Transverse colon (tissue), 4 donors: ENCODE data around the gene ZBTB4. TPM values are rescaled to one million over a fixed set of nuclear protein-coding genes. Genes with fewer than 3 reads are reported as not detected.
"Not testable (repeated sequence)": the region's sequence is repeated elsewhere in the genome, so short reads cannot be mapped to it uniquely, and the experiment has no call there.

Experiments
- DNase-seq: peaks from one replicate; pipeline ENCODE4 v3.0.0-alpha.2; 2019
- H3K27ac ChIP-seq, 4 donors: fragments of 200-600 bp; sonication (generic); 2 replicates each; pipeline ENCODE4 v1.5.1; 2016 to 2018; ENCODE audit warnings: inconsistent platforms in 4 of 4
- H3K27me3 ChIP-seq: fragments of 200-600 bp; sonication (generic); 2 replicates; pipeline ENCODE4 v1.5.1; 2017; ENCODE audit warnings: inconsistent platforms
- H3K36me3 ChIP-seq, 4 donors: fragments of 200-600 bp; sonication (generic); 2 replicates each; pipeline ENCODE4 v1.5.1; 2017 to 2019; ENCODE audit warnings: inconsistent platforms in 4 of 4
- H3K4me1 ChIP-seq, 4 donors: fragments of 200-600 bp; sonication (generic); 2 replicates each; pipeline ENCODE4 v1.5.1; 2017 to 2020; ENCODE audit warnings: inconsistent platforms in 4 of 4
- H3K4me3 ChIP-seq, 4 donors: fragments of 200-600 bp; sonication (generic); 1 replicate in 1 of 4; 2 replicates in 3 of 4; pipeline versions ENCODE4 v1.5.1 to v1.6.1; 2017 to 2019; ENCODE audit warnings: inconsistent platforms in 4 of 4
- H3K9me3 ChIP-seq, 2 donors: fragments of 200-600 bp; sonication (generic); 2 replicates each; pipeline ENCODE4 v1.5.1; 2017 to 2019; ENCODE audit warnings: inconsistent platforms in 2 of 2
- EP300 ChIP-seq: sonication (generic); formaldehyde crosslinking; IDR thresholded peaks from one replicate; pipeline ENCODE4 v1.6.1; 2017; ENCODE audit warnings: antibody characterized with exemption, low read depth
- POLR2A ChIP-seq: fragments of 450-650 bp; IDR thresholded peaks from one replicate; pipeline ENCODE4 v1.6.1; 2016; ENCODE audit warnings: antibody characterized with exemption, mild to moderate bottlenecking, moderate library complexity
- POLR2AphosphoS5 ChIP-seq, 3 donors: sonication (generic); formaldehyde crosslinking; IDR thresholded peaks; one replicate each; pipeline ENCODE4 v1.6.1; 2016; ENCODE audit warnings: antibody characterized with exemption in 3 of 3
- WGBS, 2 donors: methylation state at CpG; one replicate each; pipeline ENCODE4 v1.1.5; 2018; ENCODE audit warnings: low coverage in 1 of 2; 5-methylcytosine and 5-hydroxymethylcytosine counted together
- in situ Hi-C, 4 donors: fragments of 200-750 bp; cut with MboI; loops; one replicate each; pipeline versions ENCODE4 v1.15.0 to v1.15.1; 2017; ENCODE audit warnings: low sequenced_read_pairs in 3 of 4, low pct_ligation_motif_present in 1 of 4, low pct_unique_long_range_greater_than_20kb in 1 of 4
- intact Hi-C: fragments of 100-400 bp; cut with DNase I; formaldehyde crosslinking; loops from one replicate; pipeline ENCODE4 v1.15.1; 2023; ENCODE audit warnings: low total_unique reads
- total RNA-seq, 4 donors: library from RNA; depleted of rRNA; stranded (reverse); fragments of >200 nt; gene quantifications; one replicate each; pipeline ENCODE4 v1.1.0, GENCODE V29; 2016
- TF ChIP-seq, protein P1 (sequence below), 5 experiments: fragments of 200-600 bp in 3 of 5; fragments of 450-650 bp in 2 of 5; sonication (generic) in 3 of 5; IDR thresholded peaks; 1 replicate in 2 of 5; 2 replicates in 3 of 5; pipeline ENCODE4 v1.5.1; 2016 to 2017; ENCODE audit warnings: antibody characterized with exemption in 5 of 5, inconsistent platforms in 3 of 5, mild to moderate bottlenecking in 2 of 5, moderate library complexity in 1 of 5

Gene ZBTB4
- total RNA-seq, 4 donors from 2014 or later, result 18.3 to 48.6 (median 23.2) TPM

DNA sequence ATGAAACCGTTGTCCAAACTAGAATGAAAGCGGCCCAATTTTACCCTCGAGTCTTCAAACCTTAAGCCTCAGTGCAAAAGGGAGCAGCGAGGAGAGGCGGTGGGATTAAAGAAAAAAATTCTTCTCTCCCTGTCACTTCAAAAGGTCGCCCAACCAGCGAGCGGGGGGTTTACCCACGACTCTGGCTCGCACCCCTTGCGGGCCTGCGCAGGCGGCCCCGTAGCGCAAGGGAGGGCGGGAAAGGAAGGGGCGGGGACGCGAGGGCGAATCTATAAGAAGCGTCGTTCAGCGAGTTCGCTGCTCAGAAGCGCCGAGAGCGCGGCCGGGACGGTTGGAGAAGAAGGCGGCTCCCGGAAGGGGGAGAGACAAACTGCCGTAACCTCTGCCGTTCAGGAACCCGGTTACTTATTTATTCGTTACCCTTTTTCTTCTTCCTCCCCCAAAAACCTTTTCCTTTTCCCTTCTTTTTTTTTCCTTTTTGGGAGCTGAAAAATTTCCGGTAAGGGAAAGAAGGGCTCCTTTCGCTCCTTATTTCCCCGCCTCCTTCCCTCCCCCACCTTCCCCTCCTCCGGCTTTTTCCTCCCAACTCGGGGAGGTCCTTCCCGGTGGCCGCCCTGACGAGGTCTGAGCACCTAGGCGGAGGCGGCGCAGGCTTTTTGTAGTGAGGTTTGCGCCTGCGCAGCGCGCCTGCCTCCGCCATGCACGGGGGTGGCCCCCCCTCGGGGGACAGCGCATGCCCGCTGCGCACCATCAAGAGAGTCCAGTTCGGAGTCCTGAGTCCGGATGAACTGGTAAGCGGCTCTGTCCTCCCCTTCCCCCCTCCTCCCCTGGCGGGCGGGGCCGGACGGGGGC, 4.9 kb upstream of the ZBTB4 start, which contains the start of gene POLR2A:
Gene POLR2A (plus strand): TSS at position 300 of the 852 bp plus-strand sequence.
- Histone ChIP-seq H3K36me3 (no peaks in the 10 kb centered on the region), H3K27ac (peak within 1 kb of the TSS; percentile 97 to 99 (median 98)), H3K27me3 (no peaks in the 10 kb centered on the region), H3K4me3 (peak within 1 kb of the TSS; percentile 61 to 78 (median 67)), H3K9me3 (no peaks in the 10 kb centered on the region), H3K4me1 (peaks cover 25 to 58% (median 40%) of the 10 kb centered on the region in 4 donors)
- 0 to 1% methylated on average over 28 to 61 of the region's 64 CpGs for WGBS, 2 donors
- peak; percentile 99 for DNase-seq
- in situ Hi-C loops, result no loop called here
- peak; percentile 53 for TF ChIP-seq EP300
- TF ChIP-seq POLR2AphosphoS5 (IDR thresholded peaks at IDR 0.05), result peak; percentile 100
- TF ChIP-seq POLR2A, result peak; percentile 100
- TF ChIP-seq, protein P1, sequence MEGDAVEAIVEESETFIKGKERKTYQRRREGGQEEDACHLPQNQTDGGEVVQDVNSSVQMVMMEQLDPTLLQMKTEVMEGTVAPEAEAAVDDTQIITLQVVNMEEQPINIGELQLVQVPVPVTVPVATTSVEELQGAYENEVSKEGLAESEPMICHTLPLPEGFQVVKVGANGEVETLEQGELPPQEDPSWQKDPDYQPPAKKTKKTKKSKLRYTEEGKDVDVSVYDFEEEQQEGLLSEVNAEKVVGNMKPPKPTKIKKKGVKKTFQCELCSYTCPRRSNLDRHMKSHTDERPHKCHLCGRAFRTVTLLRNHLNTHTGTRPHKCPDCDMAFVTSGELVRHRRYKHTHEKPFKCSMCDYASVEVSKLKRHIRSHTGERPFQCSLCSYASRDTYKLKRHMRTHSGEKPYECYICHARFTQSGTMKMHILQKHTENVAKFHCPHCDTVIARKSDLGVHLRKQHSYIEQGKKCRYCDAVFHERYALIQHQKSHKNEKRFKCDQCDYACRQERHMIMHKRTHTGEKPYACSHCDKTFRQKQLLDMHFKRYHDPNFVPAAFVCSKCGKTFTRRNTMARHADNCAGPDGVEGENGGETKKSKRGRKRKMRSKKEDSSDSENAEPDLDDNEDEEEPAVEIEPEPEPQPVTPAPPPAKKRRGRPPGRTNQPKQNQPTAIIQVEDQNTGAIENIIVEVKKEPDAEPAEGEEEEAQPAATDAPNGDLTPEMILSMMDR (IDR thresholded peaks at IDR 0.05), result peak in 2 of 5 experiments; percentile 7 to 16
- intact Hi-C loops, result loop anchor here (2.0 kb wide), 1 partner anchor 45 kb away; the partner anchor contains the start of gene FGF11

- Histone ChIP-seq H3K4me1 (peaks cover 25 to 50% (median 36%) of the 10 kb centered on the region in 4 donors), H3K4me3 (peak overlapping the region; percentile 61 to 78 (median 67)), H3K36me3 (no peaks in the 10 kb centered on the region), H3K9me3 (no peaks in the 10 kb centered on the region), H3K27me3 (no peaks in the 10 kb centered on the region), H3K27ac (peak overlapping the region; percentile 97 to 99 (median 98))
- TF ChIP-seq POLR2AphosphoS5 (IDR thresholded peaks at IDR 0.05) (peak; percentile 70 to 77 (median 71)), POLR2A (no peak), EP300 (peak; percentile 60)
- DNase-seq, result peak; percentile 93
- intact Hi-C loops (loop anchor here (2.0 kb wide), 1 partner anchor 45 kb away; the partner anchor contains the start of gene FGF11), in situ Hi-C loops (no loop called here)
- 0 to 1% methylated on average over 5 to 38 of the region's 38 CpGs for WGBS, 2 donors
Observed at GRCh38 chr17:7483255-7484066, 4.0 kb upstream of the ZBTB4 start.

GRCh38 chr17:7482742-7483088, 3.3 kb upstream of the ZBTB4 start:
- H3K27me3 ChIP-seq, in situ Hi-C loops, H3K9me3 ChIP-seq, H3K36me3 ChIP-seq, intact Hi-C loops, DNase-seq: not testable (repeated sequence)
- H3K4me1 ChIP-seq, result peaks cover 22 to 48% (median 39%) of the 10 kb centered on the region in 4 donors
- H3K4me3 ChIP-seq, result peak overlapping the region in 1 of 4 donors; percentile 68
- 71 to 79% methylated on average over 1 to 6 of the region's 6 CpGs for WGBS, 2 donors
- H3K27ac ChIP-seq, result peak overlapping the region; percentile 97 to 99 (median 98)

DNA sequence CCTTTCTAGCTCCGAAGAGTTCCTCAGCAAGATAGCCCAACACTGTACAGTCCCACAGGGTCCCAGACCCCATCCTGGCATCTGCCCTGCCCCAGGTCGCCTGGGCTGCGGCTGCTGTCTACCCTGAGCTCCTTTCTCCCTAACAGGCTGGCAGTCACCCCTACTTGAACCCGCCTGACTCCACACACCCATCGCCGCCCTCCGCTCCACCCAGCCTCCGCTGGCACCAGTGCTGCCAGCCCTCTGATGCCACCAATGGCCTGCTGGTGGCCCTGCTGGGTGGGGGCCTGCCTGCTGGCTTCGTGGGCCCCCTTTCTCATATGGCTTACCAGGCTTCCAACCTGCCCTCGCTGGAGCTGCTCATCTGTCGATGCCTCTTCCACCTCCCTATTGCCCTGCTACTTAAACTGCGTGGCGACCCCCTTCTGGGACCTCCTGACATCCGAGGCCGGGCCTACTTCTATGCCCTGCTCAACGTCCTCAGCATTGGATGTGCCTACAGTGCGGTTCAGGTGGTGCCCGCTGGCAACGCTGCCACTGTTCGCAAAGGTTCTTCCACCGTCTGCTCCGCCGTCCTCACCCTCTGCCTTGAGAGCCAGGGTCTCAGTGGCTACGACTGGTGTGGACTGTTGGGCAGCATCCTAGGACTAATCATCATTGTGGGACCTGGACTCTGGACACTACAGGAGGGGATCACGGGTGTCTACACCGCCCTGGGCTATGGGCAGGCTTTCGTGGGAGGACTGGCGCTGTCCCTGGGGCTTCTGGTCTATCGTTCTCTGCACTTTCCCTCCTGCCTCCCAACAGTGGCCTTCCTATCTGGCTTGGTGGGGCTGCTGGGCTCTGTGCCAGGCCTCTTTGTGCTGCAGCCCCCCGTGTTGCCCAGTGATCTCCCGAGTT, 2.7 kb upstream of the ZBTB4 start:
- peaks cover 17 to 48% (median 36%) of the 10 kb centered on the region in 4 donors for H3K4me1 ChIP-seq
- H3K9me3 ChIP-seq, DNase-seq, H3K36me3 ChIP-seq, in situ Hi-C loops, H3K27me3 ChIP-seq, H3K4me3 ChIP-seq, intact Hi-C loops: not testable (repeated sequence)
- H3K27ac ChIP-seq, result peak overlapping the region; percentile 97 to 99 (median 98)
- 90% methylated on average over 30 of the region's 31 CpGs; no CpG with 5 or more reads in 1 of the 2 donors for WGBS, 2 donors

DNA sequence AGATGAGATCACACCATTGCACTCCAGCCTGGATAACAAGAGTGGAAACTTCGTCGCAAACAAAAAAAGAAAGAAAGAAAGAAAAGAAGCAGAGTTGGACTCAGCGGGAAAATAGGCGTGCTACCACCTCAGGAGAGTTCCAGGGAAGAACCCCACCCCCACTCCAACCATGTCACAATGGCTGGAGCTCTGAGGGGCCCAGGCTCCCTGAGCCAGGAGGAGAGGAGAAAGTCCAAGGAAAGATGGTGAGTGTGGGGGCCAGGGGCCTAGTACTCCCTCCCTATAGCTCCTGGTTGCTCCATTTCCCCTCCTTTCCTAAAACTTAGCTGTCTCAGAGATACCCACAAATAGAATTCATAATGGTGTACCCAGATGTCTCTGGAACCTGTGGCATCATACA, 1.8 kb upstream of the ZBTB4 start, which contains the start of gene SLC35G6:
Gene SLC35G6 (plus strand): TSS at position 172 of the 400 bp plus-strand sequence. CDS start 71 bp downstream, at position 243.
- H3K9me3 ChIP-seq, intact Hi-C loops, in situ Hi-C loops, H3K27me3 ChIP-seq, H3K36me3 ChIP-seq, DNase-seq: not testable (repeated sequence)
- H3K4me1 ChIP-seq, result peaks cover 14 to 48% (median 34%) of the 10 kb centered on the region in 4 donors
- 97% methylated on average over 4 of the region's 4 CpGs; no CpG with 5 or more reads in 1 of the 2 donors for WGBS, 2 donors
- peak within 1 kb of the TSS in 1 of 4 donors; percentile 90 for H3K4me3 ChIP-seq
- H3K27ac ChIP-seq, result peak within 1 kb of the TSS; percentile 99 to 100 (median 99)
